ENCODE results near the gene DBNL.
A peak's percentile ranks its signal among the peaks of the same experiment; 100 is the strongest.

DBNL gene

DNA sequence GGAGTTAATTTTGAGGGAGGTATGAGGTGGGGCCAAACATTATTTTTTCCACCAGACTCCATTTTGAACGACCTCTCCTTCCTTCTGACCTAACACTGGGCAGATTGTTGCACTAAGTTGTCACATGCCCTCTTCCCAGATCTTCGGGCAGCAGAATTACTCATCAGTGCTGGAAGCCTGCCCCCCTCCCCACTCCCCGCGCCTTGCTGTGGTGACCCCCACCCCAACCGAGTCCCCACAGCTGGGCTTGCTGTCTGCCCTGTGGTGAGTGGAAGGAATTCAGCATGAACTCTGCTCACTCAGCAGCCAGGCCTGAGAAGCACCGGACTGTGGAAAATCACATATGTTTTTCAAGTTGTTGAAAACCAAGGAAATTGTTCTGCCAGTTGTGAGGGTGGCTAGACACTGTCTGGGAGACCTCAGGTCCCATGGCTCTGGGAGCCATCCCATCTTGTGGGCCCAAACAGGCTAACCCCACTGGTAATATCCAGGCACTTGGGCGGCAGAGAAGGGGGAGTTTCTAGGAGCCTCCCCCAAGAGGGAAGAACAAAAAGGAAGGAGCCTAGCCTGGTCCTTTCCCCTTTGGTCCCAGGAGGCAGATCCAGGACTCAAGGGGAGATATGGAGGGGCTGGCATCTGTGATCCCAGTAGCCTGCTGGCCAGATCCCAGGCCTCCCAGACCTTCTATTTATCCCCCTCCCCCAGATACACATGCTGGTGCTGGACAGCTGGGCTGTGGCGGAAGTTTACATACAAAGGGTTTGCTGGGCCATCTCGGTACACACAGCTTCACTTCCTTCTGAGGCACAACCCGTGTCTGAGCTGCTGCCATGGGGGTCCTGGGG lies 56.2 kb downstream of the DBNL start:
- DNase-seq = no peak

GRCh38 chr7:44101303-44101965 lies 56.9 kb downstream of the DBNL start:
- DNase-seq = no peak

- no peak for DNase-seq
Measured at GRCh38 chr7:44101966-44102845, 57.7 kb downstream of the DBNL start.

- peak in 1 of 2 experiments; percentile 20 for DNase-seq
Measured at GRCh38 chr7:44102846-44103565, 58.5 kb downstream of the DBNL start.

GRCh38 chr7:44103566-44103922 lies 59.0 kb downstream of the DBNL start:
- DNase-seq = no peak

DNA sequence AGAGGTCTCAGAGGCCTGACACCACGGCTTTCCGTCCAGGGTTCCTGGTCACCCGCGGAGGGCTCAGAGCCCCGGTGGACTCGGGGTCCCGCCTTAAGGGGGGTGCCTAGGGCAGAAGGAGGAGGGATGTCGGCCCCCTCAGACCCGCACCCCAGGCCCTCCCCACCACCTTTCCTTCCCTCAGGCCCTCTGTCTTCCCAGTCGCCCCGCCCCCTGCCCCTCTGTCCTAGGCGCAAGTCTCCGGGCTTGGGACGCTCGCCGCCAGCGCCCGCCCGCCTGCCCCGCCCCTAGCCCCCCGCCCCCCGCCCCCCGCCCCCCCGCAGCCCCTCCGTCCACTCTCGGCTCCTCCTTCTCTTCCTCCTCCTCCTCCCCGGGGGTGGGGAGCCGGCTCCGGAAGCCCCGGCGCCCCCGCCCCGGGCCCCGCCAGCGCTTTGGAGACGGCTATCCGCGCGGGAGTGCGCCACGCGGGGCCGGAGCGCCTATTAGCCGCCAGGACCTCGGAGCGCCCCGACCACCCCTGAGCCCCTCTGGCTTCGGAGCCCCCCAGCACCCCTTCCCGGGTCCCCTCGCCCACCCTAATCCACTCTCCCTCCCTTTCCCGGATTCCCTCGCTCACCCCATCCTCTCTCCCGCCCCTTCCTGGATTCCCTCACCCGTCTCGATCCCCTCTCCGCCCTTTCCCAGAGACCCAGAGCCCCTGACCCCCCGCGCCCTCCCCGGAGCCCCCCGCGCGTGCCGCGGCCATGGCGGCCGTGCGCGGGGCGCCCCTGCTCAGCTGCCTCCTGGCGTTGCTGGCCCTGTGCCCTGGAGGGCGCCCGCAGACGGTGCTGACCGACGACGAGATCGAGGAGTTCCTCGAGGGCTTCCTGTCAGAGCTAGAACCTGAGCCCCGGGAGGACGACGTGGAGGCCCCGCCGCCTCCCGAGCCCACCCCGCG lies 59.7 kb downstream of the DBNL start, which contains the start of gene AEBP1:
AEBP1 (plus strand) TSS at position 423 of the 937 bp plus-strand sequence; CDS start at position 744, 321 bp downstream.
- DNase-seq = peak; percentile 43 to 55

DNA sequence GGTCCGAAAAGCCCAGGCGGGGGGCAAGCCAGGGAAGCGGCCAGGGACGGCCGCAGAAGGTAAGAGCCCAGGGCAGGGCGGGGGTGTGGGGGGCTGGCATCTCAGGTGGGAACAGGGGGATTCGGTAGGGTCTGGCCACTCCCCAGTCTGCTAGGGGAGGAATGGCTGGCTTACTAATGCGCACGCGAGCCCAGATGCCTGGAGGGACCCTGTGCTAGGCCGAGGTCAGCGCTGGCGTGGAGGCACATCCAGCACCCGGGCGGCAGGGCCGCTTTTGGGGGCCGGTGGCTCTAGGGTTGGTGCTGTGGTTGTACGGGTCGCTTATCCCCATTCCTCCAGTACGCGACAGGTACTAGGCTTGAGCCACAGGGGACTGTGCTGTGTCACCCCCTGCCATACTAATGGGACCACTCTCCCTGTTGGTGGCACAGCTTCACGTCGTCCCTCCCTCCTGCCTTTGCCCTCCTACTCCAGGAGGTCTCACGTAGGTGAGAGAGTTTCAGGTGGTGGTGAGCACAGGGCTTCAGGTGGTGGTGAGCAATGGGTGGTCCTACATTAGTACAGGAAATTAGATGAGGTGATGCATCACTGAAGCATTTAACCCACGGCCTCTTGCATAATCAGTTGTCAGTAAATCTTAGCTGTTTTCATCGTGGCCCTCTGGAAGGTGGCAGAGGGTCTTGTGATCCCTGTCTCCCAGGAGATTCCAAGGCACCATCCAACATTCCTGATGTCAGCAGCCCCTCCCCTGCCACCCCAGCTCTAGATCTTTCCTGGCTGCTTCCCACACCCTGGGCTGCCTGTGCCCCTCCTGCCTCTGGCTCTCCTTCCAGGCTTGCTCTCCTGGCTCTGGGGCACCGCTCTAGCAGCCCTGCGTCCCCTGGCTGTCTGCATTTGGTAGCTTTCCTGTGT lies 60.6 kb downstream of the DBNL start:
- peak in 1 of 2 experiments; percentile 62 for DNase-seq

- no peak for DNase-seq
Measured at GRCh38 chr7:44105832-44106231, 61.3 kb downstream of the DBNL start.

GRCh38 chr7:44106311-44107065 lies 62.0 kb downstream of the DBNL start:
- no peak for DNase-seq

DNA sequence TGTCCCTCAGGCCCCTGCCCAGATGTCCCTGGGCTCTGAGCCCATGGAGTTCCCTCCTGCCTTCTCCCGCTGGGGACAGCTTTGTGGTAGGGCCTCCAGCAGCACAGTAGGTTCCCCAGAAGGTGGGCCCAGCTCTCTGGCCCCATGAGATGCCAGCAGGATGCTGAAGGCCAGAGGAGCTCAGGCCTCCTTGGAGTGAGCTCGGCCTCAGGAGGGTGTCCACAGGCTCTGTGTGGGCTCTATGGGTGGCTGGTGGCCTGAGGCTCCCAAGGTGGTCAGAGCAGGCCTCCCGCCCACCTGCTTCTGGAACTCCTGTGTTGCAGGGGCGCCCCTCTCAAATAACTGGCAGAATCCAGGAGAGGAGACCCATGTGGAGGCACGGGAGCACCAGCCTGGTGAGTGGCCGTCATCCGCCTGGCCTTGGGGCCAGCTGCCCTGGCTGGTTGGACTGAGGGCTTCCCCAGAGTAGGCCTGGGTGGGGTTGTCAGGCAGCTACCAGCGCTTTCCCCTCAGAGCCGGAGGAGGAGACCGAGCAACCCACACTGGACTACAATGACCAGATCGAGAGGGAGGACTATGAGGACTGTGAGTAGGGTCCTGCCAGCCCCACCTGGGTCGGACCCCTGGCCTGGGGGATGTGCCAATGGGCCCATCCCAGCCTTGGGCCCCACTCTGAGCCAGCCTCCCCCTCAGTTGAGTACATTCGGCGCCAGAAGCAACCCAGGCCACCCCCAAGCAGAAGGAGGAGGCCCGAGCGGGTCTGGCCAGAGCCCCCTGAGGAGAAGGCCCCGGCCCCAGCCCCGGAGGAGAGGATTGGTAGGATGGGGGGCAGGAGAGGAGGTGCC lies 62.8 kb downstream of the DBNL start:
- DNase-seq = no peak

DNA sequence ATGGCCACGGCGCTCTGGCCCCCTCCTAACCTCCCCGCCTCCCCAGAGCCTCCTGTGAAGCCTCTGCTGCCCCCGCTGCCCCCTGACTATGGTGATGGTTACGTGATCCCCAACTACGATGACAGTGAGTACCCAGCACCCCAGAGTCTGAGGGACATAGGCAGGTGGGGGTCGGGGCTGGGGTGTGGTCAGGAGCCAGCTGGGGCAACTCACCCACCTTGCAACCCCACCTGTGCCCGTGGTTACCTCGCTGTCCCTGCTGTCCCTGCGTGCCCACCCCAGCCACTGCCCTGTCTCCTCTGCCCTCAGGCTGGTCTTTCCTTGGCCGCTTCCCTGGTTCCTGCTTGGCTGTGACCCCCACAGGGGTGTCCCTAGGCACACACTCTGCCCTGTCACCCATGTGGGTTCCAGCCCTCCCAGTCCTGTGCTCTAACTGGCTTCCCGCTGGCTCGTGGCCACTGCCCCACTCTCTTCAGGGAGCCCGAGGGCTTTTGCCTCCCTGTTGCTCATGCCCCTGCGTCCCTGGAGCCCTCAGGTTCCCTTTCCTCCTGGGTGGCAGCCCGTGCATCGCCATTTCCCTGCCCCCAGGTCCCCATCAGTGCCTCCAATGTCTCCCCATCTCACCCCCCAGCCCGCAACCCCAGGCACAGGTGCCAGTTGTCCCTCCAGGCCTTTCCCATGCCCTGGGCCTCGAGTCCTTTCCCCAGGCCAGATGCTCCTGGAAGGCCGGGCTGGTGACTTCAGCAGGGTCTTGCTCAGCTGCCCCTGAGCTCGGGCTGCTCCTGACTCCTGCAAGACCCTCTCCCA lies 63.7 kb downstream of the DBNL start:
- DNase-seq = no peak

GRCh38 chr7:44108768-44109750 lies 64.6 kb downstream of the DBNL start:
- no peak for DNase-seq

DNA sequence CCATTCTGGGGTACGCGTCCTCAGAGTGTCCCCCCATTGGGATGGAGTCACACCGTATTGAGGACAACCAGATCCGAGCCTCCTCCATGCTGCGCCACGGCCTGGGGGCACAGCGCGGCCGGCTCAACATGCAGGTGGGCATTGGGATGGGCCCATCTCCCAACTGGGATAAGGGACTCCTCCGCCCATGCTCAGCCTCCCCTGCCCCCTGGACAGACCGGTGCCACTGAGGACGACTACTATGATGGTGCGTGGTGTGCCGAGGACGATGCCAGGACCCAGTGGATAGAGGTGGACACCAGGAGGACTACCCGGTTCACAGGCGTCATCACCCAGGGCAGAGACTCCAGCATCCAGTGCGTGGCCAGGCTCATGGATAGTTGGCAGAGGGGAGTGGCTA lies 65.5 kb downstream of the DBNL start:
- DNase-seq = no peak

DNA sequence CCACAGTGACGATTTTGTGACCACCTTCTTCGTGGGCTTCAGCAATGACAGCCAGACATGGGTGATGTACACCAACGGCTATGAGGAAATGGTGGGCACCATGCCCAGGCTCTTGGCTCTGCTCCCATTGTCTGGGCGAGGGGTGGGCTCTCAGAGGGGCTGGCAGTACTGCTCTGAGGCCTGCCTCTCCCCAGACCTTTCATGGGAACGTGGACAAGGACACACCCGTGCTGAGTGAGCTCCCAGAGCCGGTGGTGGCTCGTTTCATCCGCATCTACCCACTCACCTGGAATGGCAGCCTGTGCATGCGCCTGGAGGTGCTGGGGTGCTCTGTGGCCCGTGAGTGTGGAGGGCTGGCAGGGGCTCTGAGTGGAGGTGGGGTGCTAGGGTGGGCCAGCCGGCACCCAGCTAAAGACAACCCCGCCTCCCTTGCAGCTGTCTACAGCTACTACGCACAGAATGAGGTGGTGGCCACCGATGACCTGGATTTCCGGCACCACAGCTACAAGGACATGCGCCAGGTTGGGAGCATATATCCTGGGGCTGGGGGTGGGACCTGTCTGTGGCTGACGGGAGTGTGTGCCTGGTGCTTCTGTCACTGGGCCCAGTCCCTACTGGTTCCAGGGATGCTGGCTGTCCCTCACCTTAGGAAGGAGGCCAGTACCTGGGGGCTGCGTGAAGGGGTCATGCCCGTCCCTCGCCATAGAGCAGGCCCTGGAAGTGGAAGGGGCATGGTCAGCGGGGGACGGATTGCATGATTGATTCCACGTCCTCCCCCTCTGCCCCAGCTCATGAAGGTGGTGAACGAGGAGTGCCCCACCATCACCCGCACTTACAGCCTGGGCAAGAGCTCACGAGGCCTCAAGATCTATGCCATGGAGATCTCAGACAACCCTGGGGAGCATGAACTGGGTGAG lies 66.5 kb downstream of the DBNL start:
- DNase-seq = no peak

Data from activated T-cell treated with anti-CD3 and anti-CD28 coated beads, Interleukin-2, amount 50 U/mL, for 48 hours (primary cell).